HG02870 (cell line): ENCODE data around the gene STRIP2.
"Not testable (repeated sequence)": the region's sequence is repeated elsewhere in the genome, so short reads cannot be mapped to it uniquely, and the experiment has no call there.

ENCODE experiments used
- ATAC-seq: cut with Tn5 transposase; IDR thresholded peaks from one replicate; pipeline ENCODE4 v1.9.1; 2021; ENCODE audit warnings: mild to moderate bottlenecking, moderate library complexity; ENCODE audit not compliant: unreplicated experiment

The STRIP2 gene

GRCh38 chr7:129452589-129453231 is 18.5 kb downstream of the STRIP2 start:
- ATAC-seq = no peak

GRCh38 chr7:129453510-129454248 is 19.4 kb downstream of the STRIP2 start:
- ATAC-seq = no peak

GRCh38 chr7:129454249-129454551 is 20.0 kb downstream of the STRIP2 start:
- ATAC-seq = no peak

GRCh38 chr7:129456421-129456820 is 22.2 kb downstream of the STRIP2 start:
- ATAC-seq = no peak

GRCh38 chr7:129457101-129457500 is 22.9 kb downstream of the STRIP2 start:
- ATAC-seq = no peak

GRCh38 chr7:129458171-129458570 is 23.9 kb downstream of the STRIP2 start:
- no peak for ATAC-seq

- ATAC-seq = no peak
Measured at GRCh38 chr7:129461809-129462208, 27.6 kb downstream of the STRIP2 start.

- ATAC-seq = no peak
Measured at GRCh38 chr7:129462420-129462819, 28.2 kb downstream of the STRIP2 start.

- no peak for ATAC-seq
Measured at GRCh38 chr7:129464194-129464593, 30.0 kb downstream of the STRIP2 start.

GRCh38 chr7:129465080-129465479 is 30.8 kb downstream of the STRIP2 start:
- ATAC-seq = no peak

GRCh38 chr7:129466796-129467195 is 32.6 kb downstream of the STRIP2 start:
- no peak for ATAC-seq

GRCh38 chr7:129468087-129468486 is 33.9 kb downstream of the STRIP2 start:
- no peak for ATAC-seq

- no peak for ATAC-seq
Measured at GRCh38 chr7:129468547-129468946, 34.3 kb downstream of the STRIP2 start.

- ATAC-seq = no peak
Measured at GRCh38 chr7:129469930-129470329, 35.7 kb downstream of the STRIP2 start.

- no peak for ATAC-seq
Measured at GRCh38 chr7:129470411-129470810, 36.2 kb downstream of the STRIP2 start.

GRCh38 chr7:129471402-129471827 is 37.2 kb downstream of the STRIP2 start:
- no peak for ATAC-seq

- not testable (repeated sequence) for ATAC-seq
Measured at GRCh38 chr7:129475931-129476330, 41.7 kb downstream of the STRIP2 start.

- not testable (repeated sequence) for ATAC-seq
Measured at GRCh38 chr7:129476398-129476797, 42.2 kb downstream of the STRIP2 start.

- no peak for ATAC-seq
Measured at GRCh38 chr7:129479831-129480230, 45.6 kb downstream of the STRIP2 start.

- no peak for ATAC-seq
Measured at GRCh38 chr7:129480674-129481363, 46.6 kb downstream of the STRIP2 start.

GRCh38 chr7:129481376-129481775 is 47.1 kb downstream of the STRIP2 start:
- not testable (repeated sequence) for ATAC-seq

- ATAC-seq = no peak
Measured at GRCh38 chr7:129482781-129483180, 48.5 kb downstream of the STRIP2 start.
